Urinary bladder (tissue), 4 donors: Measurements from ENCODE around the gene NAV3. TPM values are rescaled to one million over a fixed set of nuclear protein-coding genes. Genes with fewer than 3 reads are reported as not detected.

Experiments
- DNase-seq: peaks from one replicate; pipeline ENCODE4 v3.0.0-alpha.2; 2015; ENCODE audit errors: extremely low spot score
- H3K27ac ChIP-seq: one replicate; pipeline ENCODE4 v1.5.1; 2013; ENCODE audit warnings: low read depth, mild to moderate bottlenecking, moderate library complexity
- H3K36me3 ChIP-seq: one replicate; pipeline ENCODE4 v1.6.1; 2013; ENCODE audit warnings: mild to moderate bottlenecking, moderate library complexity; ENCODE audit not compliant: insufficient read depth
- H3K4me1 ChIP-seq: one replicate; pipeline ENCODE4 v1.6.1; 2013; ENCODE audit warnings: mild to moderate bottlenecking, moderate library complexity; ENCODE audit not compliant: insufficient read depth
- H3K4me3 ChIP-seq: one replicate; pipeline ENCODE4 v1.5.1; 2013; ENCODE audit warnings: low read depth, low read length
- WGBS: extraction: QIAGEN DNeasy Blood & Tissue Kit; methylation state at CpG from one replicate; pipeline ENCODE4 v1.1.7; 2013; 5-methylcytosine and 5-hydroxymethylcytosine counted together
- polyA plus RNA-seq: library from polyadenylated mRNA; stranded (reverse); fragments of 200-250 nt; gene quantifications from one replicate; pipeline ENCODE4 v1.2.3, GENCODE V29; 2013
- total RNA-seq: library from RNA; depleted of rRNA; stranded (reverse); fragments of >200 nt; gene quantifications from one replicate; pipeline ENCODE4 v1.2.3, GENCODE V29; 2014
- donor health status: healthy with polysubstance abuse.
- donor health status: healthy.

The NAV3 gene
- total and polyA plus RNA-seq, 2 donors = 5.3 to 97.2 TPM

GRCh38 chr12:77861317-77861716 is 30.6 kb downstream of the NAV3 start:
- no peaks in the 10 kb centered on the region for H3K36me3 ChIP-seq
- H3K27ac ChIP-seq = no peak overlapping the region
- no peak overlapping the region for H3K4me3 ChIP-seq
- H3K4me1 ChIP-seq = no peaks in the 10 kb centered on the region
- no peak for DNase-seq

- no peaks in the 10 kb centered on the region for H3K4me1 ChIP-seq
- H3K27ac ChIP-seq = no peak overlapping the region
- WGBS = 98% methylated on average over 1 of the region's 1 CpG
- H3K4me3 ChIP-seq = no peak overlapping the region
- H3K36me3 ChIP-seq = no peaks in the 10 kb centered on the region
- DNase-seq = no peak
These were observed 34.5 kb downstream of the NAV3 start for GRCh38 chr12:77865178-77865577.

- Histone ChIP-seq H3K4me3 (no peak overlapping the region), H3K27ac (no peak overlapping the region), H3K36me3 (no peaks in the 10 kb centered on the region), H3K4me1 (no peaks in the 10 kb centered on the region)
- 75% methylated on average over 3 of the region's 3 CpGs for WGBS
- DNase-seq = no peak
These were observed 48.2 kb downstream of the NAV3 start for GRCh38 chr12:77878901-77879300.

GRCh38 chr12:77882709-77883108 is 52.0 kb downstream of the NAV3 start:
- DNase-seq = no peak
- Histone ChIP-seq H3K4me1 (no peaks in the 10 kb centered on the region), H3K27ac (no peak overlapping the region), H3K36me3 (no peaks in the 10 kb centered on the region), H3K4me3 (no peak overlapping the region)

- DNase-seq = no peak
- no peaks in the 10 kb centered on the region for H3K4me1 ChIP-seq
- no peaks in the 10 kb centered on the region for H3K36me3 ChIP-seq
- H3K4me3 ChIP-seq = no peak overlapping the region
- no peak overlapping the region for H3K27ac ChIP-seq
- WGBS = 82% methylated on average over 1 of the region's 1 CpG
These were observed 57.9 kb downstream of the NAV3 start for GRCh38 chr12:77888611-77889010.

GRCh38 chr12:77891518-77892147 is 60.9 kb downstream of the NAV3 start:
- no peak overlapping the region for H3K4me3 ChIP-seq
- H3K4me1 ChIP-seq = peaks cover 1% of the 10 kb centered on the region
- no peaks in the 10 kb centered on the region for H3K36me3 ChIP-seq
- no peak overlapping the region for H3K27ac ChIP-seq
- 56% methylated on average over 3 of the region's 3 CpGs for WGBS
- DNase-seq = no peak

- DNase-seq = no peak
- no peak overlapping the region for H3K27ac ChIP-seq
- H3K4me3 ChIP-seq = no peak overlapping the region
- H3K4me1 ChIP-seq = peaks cover 1% of the 10 kb centered on the region
- H3K36me3 ChIP-seq = no peaks in the 10 kb centered on the region
These were observed 63.2 kb downstream of the NAV3 start for GRCh38 chr12:77893918-77894317.

- WGBS = 88% methylated on average over 2 of the region's 2 CpGs
These were observed 63.9 kb downstream of the NAV3 start for GRCh38 chr12:77894556-77894955.

GRCh38 chr12:77895699-77896098 is 65.0 kb downstream of the NAV3 start:
- no peak overlapping the region for H3K4me3 ChIP-seq
- DNase-seq = no peak

More at GRCh38 chr12:77894556-77894955, 63.9 kb downstream of the NAV3 start:
- Histone ChIP-seq H3K27ac (no peak overlapping the region), H3K36me3 (no peaks in the 10 kb centered on the region), H3K4me1 (peaks cover 1% of the 10 kb centered on the region), H3K4me3 (no peak overlapping the region)
- DNase-seq = no peak

GRCh38 chr12:77907936-77908335 is 77.2 kb downstream of the NAV3 start:
- Histone ChIP-seq H3K27ac (no peak overlapping the region), H3K4me1 (no peaks in the 10 kb centered on the region), H3K4me3 (no peak overlapping the region), H3K36me3 (no peaks in the 10 kb centered on the region)
- 72% methylated on average over 1 of the region's 1 CpG for WGBS
- no peak for DNase-seq

More at GRCh38 chr12:77895699-77896098, 65.0 kb downstream of the NAV3 start:
- Histone ChIP-seq H3K4me1 (peaks cover 1% of the 10 kb centered on the region), H3K36me3 (no peaks in the 10 kb centered on the region), H3K27ac (no peak overlapping the region)

- H3K4me1 ChIP-seq = no peaks in the 10 kb centered on the region
- no peak overlapping the region for H3K4me3 ChIP-seq
- H3K36me3 ChIP-seq = no peaks in the 10 kb centered on the region
- WGBS = 48% methylated on average over 2 of the region's 2 CpGs
- DNase-seq = no peak
- no peak overlapping the region for H3K27ac ChIP-seq
These were observed 83.4 kb downstream of the NAV3 start for GRCh38 chr12:77914081-77914488.

GRCh38 chr12:77915071-77915600 is 84.4 kb downstream of the NAV3 start:
- Histone ChIP-seq H3K36me3 (no peaks in the 10 kb centered on the region), H3K4me3 (no peak overlapping the region), H3K4me1 (no peaks in the 10 kb centered on the region), H3K27ac (no peak overlapping the region)
- no peak for DNase-seq
- WGBS = 38% methylated on average over 1 of the region's 1 CpG

GRCh38 chr12:77916276-77916675 is 85.6 kb downstream of the NAV3 start:
- 69% methylated on average over 2 of the region's 2 CpGs for WGBS
- no peak overlapping the region for H3K27ac ChIP-seq
- H3K36me3 ChIP-seq = no peaks in the 10 kb centered on the region
- no peak overlapping the region for H3K4me3 ChIP-seq
- no peaks in the 10 kb centered on the region for H3K4me1 ChIP-seq
- DNase-seq = no peak

GRCh38 chr12:77918046-77918445 is 87.4 kb downstream of the NAV3 start:
- DNase-seq = no peak
- 78% methylated on average over 3 of the region's 3 CpGs for WGBS
- Histone ChIP-seq H3K27ac (no peak overlapping the region), H3K4me3 (no peak overlapping the region), H3K4me1 (no peaks in the 10 kb centered on the region), H3K36me3 (no peaks in the 10 kb centered on the region)

- 85% methylated on average over 3 of the region's 3 CpGs for WGBS
- no peaks in the 10 kb centered on the region for H3K36me3 ChIP-seq
- no peak overlapping the region for H3K27ac ChIP-seq
- no peaks in the 10 kb centered on the region for H3K4me1 ChIP-seq
- DNase-seq = no peak
- H3K4me3 ChIP-seq = no peak overlapping the region
These were observed 88.8 kb downstream of the NAV3 start for GRCh38 chr12:77919450-77919849.
